Fibroblast of lung (primary cell): ENCODE data around the gene C10orf71. TPM values are rescaled to one million over a fixed set of nuclear protein-coding genes. Genes with fewer than 3 reads are reported as not detected.

ENCODE experiments used
- DNase-seq, 2 donors: peaks; one replicate each; pipeline versions ENCODE4 v3.0.0 to v3.0.0-alpha.2; 2010; ENCODE audit warnings: low read depth in 2 of 2
- H2AFZ ChIP-seq: 2 replicates; pipeline ENCODE4 v1.5.1; 2012; ENCODE audit warnings: low read length, control low read depth, inconsistent platforms
- H3K27ac ChIP-seq: 2 replicates; pipeline ENCODE4 v1.5.1; 2011; ENCODE audit warnings: low read length, control low read depth; ENCODE audit not compliant: insufficient read depth
- H3K27me3 ChIP-seq: 2 replicates; pipeline ENCODE4 v1.5.1; 2011; ENCODE audit warnings: mild to moderate bottlenecking, low read length; ENCODE audit not compliant: control insufficient read depth, insufficient read depth
- H3K36me3 ChIP-seq: 2 replicates; pipeline ENCODE4 v1.5.1; 2011; ENCODE audit warnings: low read length; ENCODE audit not compliant: control insufficient read depth, insufficient read depth
- H3K4me1 ChIP-seq: 2 replicates; pipeline ENCODE4 v1.5.1; 2011; ENCODE audit warnings: low read length; ENCODE audit not compliant: control insufficient read depth, insufficient read depth; ENCODE audit errors: extremely low read depth
- H3K4me2 ChIP-seq: 2 replicates; pipeline ENCODE4 v1.5.1; 2011; ENCODE audit warnings: low read length, control low read depth; ENCODE audit not compliant: insufficient read depth; ENCODE audit errors: extremely low read depth
- H3K4me3 ChIP-seq, 4 experiments: fragments of 200-600 bp in 1 of 4; sonication (generic) in 1 of 4; replicated peaks in 1 of 4; 2 replicates each; pipeline ENCODE4 v1.5.1; 2011 to 2016; ENCODE audit warnings: low read length in 4 of 4, low read depth in 3 of 4, mild to moderate bottlenecking in 3 of 4, control low read depth in 2 of 4, inconsistent platforms in 1 of 4, mixed read lengths in 1 of 4; ENCODE audit not compliant: insufficient read depth in 1 of 4; ENCODE audit errors: control extremely low read depth in 1 of 4
- H3K79me2 ChIP-seq: 2 replicates; pipeline ENCODE4 v1.5.1; 2012; ENCODE audit warnings: mild to moderate bottlenecking, low read length, inconsistent platforms; ENCODE audit not compliant: control insufficient read depth, insufficient read depth
- H3K9ac ChIP-seq: 2 replicates; pipeline ENCODE4 v1.5.1; 2011; ENCODE audit warnings: mild to moderate bottlenecking, low read length, control low read depth; ENCODE audit not compliant: insufficient read depth
- H3K9me3 ChIP-seq: 2 replicates; pipeline ENCODE4 v1.5.1; 2012; ENCODE audit warnings: low read depth, low read length; ENCODE audit not compliant: control insufficient read depth, insufficient read depth
- H4K20me1 ChIP-seq: 2 replicates; pipeline ENCODE4 v1.5.1; 2011; ENCODE audit warnings: low read length; ENCODE audit not compliant: control insufficient read depth, insufficient read depth; ENCODE audit errors: extremely low read depth
- CTCF ChIP-seq, 2 donors: IDR thresholded peaks in 1 of 2; conservative IDR thresholded peaks in 1 of 2; 1 replicate in 1 of 2; 2 replicates in 1 of 2; pipeline ENCODE4 v1.5.1; 2011 to 2012; ENCODE audit warnings: low read length in 2 of 2, control low read depth in 1 of 2, inconsistent platforms in 1 of 2, low read depth in 1 of 2, mild to moderate bottlenecking in 1 of 2
- EZH2 ChIP-seq: IDR thresholded peaks from 2 replicates; pipeline ENCODE4 v1.5.1; 2012; ENCODE audit warnings: low read length, control low read depth, mild to moderate bottlenecking; ENCODE audit errors: missing control alignments
- polyA plus RNA-seq, 2 donors: library from polyadenylated mRNA; depleted of rRNA in 1 of 2; stranded (reverse) in 1 of 2; unstranded in 1 of 2; fragments of >200 nt; gene quantifications; 2 replicates each; pipeline ENCODE4 v1.2.1, GENCODE V29; 2011 to 2012; ENCODE audit warnings: missing spikeins in 1 of 2
- total RNA-seq: library from RNA; depleted of rRNA; stranded (reverse); fragments of >200 nt; gene quantifications from 2 replicates; pipeline ENCODE4 v1.2.1, GENCODE V29; 2014

Gene C10orf71
- total and polyA plus RNA-seq, 2 donors (not counting 1 experiment from before 2014, with no cell fraction given) = not detected

GRCh38 chr10:49280001-49280408, 19.0 kb upstream of the C10orf71 start:
- H3K9me3 ChIP-seq = no peaks in the 10 kb centered on the region
- peak in 1 of 2 donors; percentile 7 for DNase-seq

GRCh38 chr10:49281461-49281860, 17.5 kb upstream of the C10orf71 start:
- no peak overlapping the region for H2AFZ ChIP-seq
- no peaks in the 10 kb centered on the region for H3K36me3 ChIP-seq
- H3K9ac ChIP-seq = no peak overlapping the region
- no peak overlapping the region for H3K4me2 ChIP-seq
- H3K79me2 ChIP-seq = no peaks in the 10 kb centered on the region
- H4K20me1 ChIP-seq = no peaks in the 10 kb centered on the region
- no peak overlapping the region for H3K4me3 ChIP-seq
- no peak overlapping the region for H3K27ac ChIP-seq
- H3K9me3 ChIP-seq = no peaks in the 10 kb centered on the region
- H3K4me1 ChIP-seq = no peaks in the 10 kb centered on the region
- peaks cover 4% of the 10 kb centered on the region for H3K27me3 ChIP-seq
- no peak for DNase-seq
- TF ChIP-seq CTCF (conservative IDR thresholded peaks at IDR 0.05 in 1 of 2, IDR thresholded peaks at IDR 0.05 in 1 of 2; ENCODE audit: low read depth in 1 of 2, low read length in 2 of 2) (no peak), EZH2 (no peak)

More at GRCh38 chr10:49280001-49280408, 19.0 kb upstream of the C10orf71 start:
- H3K36me3 ChIP-seq = no peaks in the 10 kb centered on the region
- no peaks in the 10 kb centered on the region for H3K79me2 ChIP-seq
- H4K20me1 ChIP-seq = no peaks in the 10 kb centered on the region
- H3K4me3 ChIP-seq = no peak overlapping the region
- no peaks in the 10 kb centered on the region for H3K4me1 ChIP-seq
- no peak overlapping the region for H3K27ac ChIP-seq
- no peak overlapping the region for H3K4me2 ChIP-seq
- TF ChIP-seq CTCF (conservative IDR thresholded peaks at IDR 0.05 in 1 of 2, IDR thresholded peaks at IDR 0.05 in 1 of 2; ENCODE audit: low read depth in 1 of 2, low read length in 2 of 2) = no peak
- no peak for TF ChIP-seq EZH2
- H3K9ac ChIP-seq = no peak overlapping the region
- no peak overlapping the region for H2AFZ ChIP-seq
- peaks cover 4% of the 10 kb centered on the region for H3K27me3 ChIP-seq

- no peak overlapping the region for H3K4me2 ChIP-seq
- H3K27ac ChIP-seq = no peak overlapping the region
- H3K4me1 ChIP-seq = no peaks in the 10 kb centered on the region
- H3K79me2 ChIP-seq = no peaks in the 10 kb centered on the region
- no peak overlapping the region for H2AFZ ChIP-seq
- no peak overlapping the region for H3K4me3 ChIP-seq
- TF ChIP-seq CTCF (conservative IDR thresholded peaks at IDR 0.05 in 1 of 2, IDR thresholded peaks at IDR 0.05 in 1 of 2; ENCODE audit: low read depth in 1 of 2, low read length in 2 of 2) = no peak
- TF ChIP-seq EZH2 = no peak
- H3K27me3 ChIP-seq = peaks cover 4% of the 10 kb centered on the region
- no peaks in the 10 kb centered on the region for H3K36me3 ChIP-seq
- DNase-seq = no peak
- no peak overlapping the region for H3K9ac ChIP-seq
- H4K20me1 ChIP-seq = no peaks in the 10 kb centered on the region
- no peaks in the 10 kb centered on the region for H3K9me3 ChIP-seq
Measured at GRCh38 chr10:49282306-49282705, 16.7 kb upstream of the C10orf71 start.
